ENCODE results near the gene TBC1D14. TPM values are rescaled to one million over a fixed set of nuclear protein-coding genes. Genes with fewer than 3 reads are reported as not detected.
"Not testable (repeated sequence)": the region's sequence is repeated elsewhere in the genome, so short reads cannot be mapped to it uniquely, and the experiment has no call there.

TBC1D14 gene
- polyA plus RNA-seq, 1 experiment = 35.8 TPM

- CTCF ChIA-PET = interaction anchor here (1.0 kb wide), 1 partner anchor 10 kb away, joined by 3 read pairs; no protein-coding TSS in a partner anchor
- DNase-seq (ENCODE audit: low read depth) = no peak
- POLR2A ChIA-PET = no interaction called here
- TF ChIP-seq CTCF (IDR thresholded peaks at IDR 0.05; ENCODE audit: insufficient read depth, low read depth, low read length) = no peak
- Histone ChIP-seq H3K4me3 (ENCODE audit: low read depth, low read length) (no peak overlapping the region), H3K27me3 (ENCODE audit: control insufficient read depth, insufficient read depth, low read length) (no peaks in the 10 kb centered on the region; the same call in 1 of the 2 replicates), H3K36me3 (ENCODE audit: control insufficient read depth, insufficient read depth, low read length) (no peaks in the 10 kb centered on the region)
Measured at GRCh38 chr4:7075962-7076695, 166.5 kb downstream of the TBC1D14 start.

GRCh38 chr4:7076696-7077082 is 167.1 kb downstream of the TBC1D14 start:
- Histone ChIP-seq H3K36me3 (ENCODE audit: control insufficient read depth, insufficient read depth, low read length) (no peaks in the 10 kb centered on the region), H3K4me3 (ENCODE audit: low read depth, low read length) (no peak overlapping the region), H3K27me3 (ENCODE audit: control insufficient read depth, insufficient read depth, low read length) (no peaks in the 10 kb centered on the region; the same call in 1 of the 2 replicates)
- ChIA-PET POLR2A (no interaction called here), CTCF (interaction anchor here (0.6 kb wide), 1 partner anchor 26 kb away, joined by 3 read pairs; no protein-coding TSS in a partner anchor)
- TF ChIP-seq CTCF (IDR thresholded peaks at IDR 0.05; ENCODE audit: insufficient read depth, low read depth, low read length) = no peak
- no peak for DNase-seq (ENCODE audit: low read depth)

GRCh38 chr4:7077371-7077770 is 167.7 kb downstream of the TBC1D14 start:
- ChIA-PET POLR2A (no interaction called here), CTCF (interaction anchor here (0.6 to 1.0 kb wide), 2 partner anchors 24 to 25 kb away, joined by 3 to 4 read pairs; no protein-coding TSS in a partner anchor)
- Histone ChIP-seq H3K4me3 (ENCODE audit: low read depth, low read length) (no peak overlapping the region), H3K36me3 (ENCODE audit: control insufficient read depth, insufficient read depth, low read length) (no peaks in the 10 kb centered on the region), H3K27me3 (ENCODE audit: control insufficient read depth, insufficient read depth, low read length) (no peaks in the 10 kb centered on the region; the same call in none of the 2 replicates)
- TF ChIP-seq CTCF (IDR thresholded peaks at IDR 0.05; ENCODE audit: insufficient read depth, low read depth, low read length) = no peak
- no peak for DNase-seq (ENCODE audit: low read depth)

- no peak for TF ChIP-seq CTCF (IDR thresholded peaks at IDR 0.05; ENCODE audit: insufficient read depth, low read depth, low read length)
- no peak for DNase-seq (ENCODE audit: low read depth)
- ChIA-PET CTCF (interaction anchor here (1.0 to 1.4 kb wide), 2 partner anchors 7 to 23 kb away, joined by 4 read pairs; no protein-coding TSS in a partner anchor), POLR2A (no interaction called here)
- no peaks in the 10 kb centered on the region; the same call in none of the 2 replicates for H3K27me3 ChIP-seq (ENCODE audit: control insufficient read depth, insufficient read depth, low read length)
- no peak overlapping the region for H3K4me3 ChIP-seq (ENCODE audit: low read depth, low read length)
- H3K36me3 ChIP-seq (ENCODE audit: control insufficient read depth, insufficient read depth, low read length) = no peaks in the 10 kb centered on the region
Measured at GRCh38 chr4:7078025-7078424, 168.4 kb downstream of the TBC1D14 start.

GRCh38 chr4:7079483-7079882 is 169.9 kb downstream of the TBC1D14 start:
- DNase-seq (ENCODE audit: low read depth); H3K4me3 ChIP-seq (ENCODE audit: low read depth, low read length); H3K27me3 ChIP-seq (ENCODE audit: control insufficient read depth, insufficient read depth, low read length); POLR2A ChIA-PET; H3K36me3 ChIP-seq (ENCODE audit: control insufficient read depth, insufficient read depth, low read length): not testable (repeated sequence)
- CTCF ChIA-PET = interaction anchor here (0.9 to 1.4 kb wide), 2 partner anchors 9 to 22 kb away, joined by 3 to 4 read pairs; no protein-coding TSS in a partner anchor

- POLR2A ChIA-PET; DNase-seq (ENCODE audit: low read depth): not testable (repeated sequence)
- CTCF ChIA-PET = interaction anchor here (0.9 to 4.3 kb wide), 3 partner anchors 9 to 106 kb away, joined by 3 to 34 read pairs (median 4); no protein-coding TSS in a partner anchor
Measured at GRCh38 chr4:7079909-7080308, 170.3 kb downstream of the TBC1D14 start.

More at GRCh38 chr4:7079909-7080308, 170.3 kb downstream of the TBC1D14 start:
- not testable (repeated sequence) for H3K4me3 ChIP-seq (ENCODE audit: low read depth, low read length); H3K27me3 ChIP-seq (ENCODE audit: control insufficient read depth, insufficient read depth, low read length); H3K36me3 ChIP-seq (ENCODE audit: control insufficient read depth, insufficient read depth, low read length)
